Measurements from ENCODE around the gene LZTR1. TPM values are rescaled to one million over a fixed set of nuclear protein-coding genes. Genes with fewer than 3 reads are reported as not detected.

Gene LZTR1
- total and polyA plus RNA-seq, 7 donors: 10.2 to 50.4 (median 31.4) TPM

DNA sequence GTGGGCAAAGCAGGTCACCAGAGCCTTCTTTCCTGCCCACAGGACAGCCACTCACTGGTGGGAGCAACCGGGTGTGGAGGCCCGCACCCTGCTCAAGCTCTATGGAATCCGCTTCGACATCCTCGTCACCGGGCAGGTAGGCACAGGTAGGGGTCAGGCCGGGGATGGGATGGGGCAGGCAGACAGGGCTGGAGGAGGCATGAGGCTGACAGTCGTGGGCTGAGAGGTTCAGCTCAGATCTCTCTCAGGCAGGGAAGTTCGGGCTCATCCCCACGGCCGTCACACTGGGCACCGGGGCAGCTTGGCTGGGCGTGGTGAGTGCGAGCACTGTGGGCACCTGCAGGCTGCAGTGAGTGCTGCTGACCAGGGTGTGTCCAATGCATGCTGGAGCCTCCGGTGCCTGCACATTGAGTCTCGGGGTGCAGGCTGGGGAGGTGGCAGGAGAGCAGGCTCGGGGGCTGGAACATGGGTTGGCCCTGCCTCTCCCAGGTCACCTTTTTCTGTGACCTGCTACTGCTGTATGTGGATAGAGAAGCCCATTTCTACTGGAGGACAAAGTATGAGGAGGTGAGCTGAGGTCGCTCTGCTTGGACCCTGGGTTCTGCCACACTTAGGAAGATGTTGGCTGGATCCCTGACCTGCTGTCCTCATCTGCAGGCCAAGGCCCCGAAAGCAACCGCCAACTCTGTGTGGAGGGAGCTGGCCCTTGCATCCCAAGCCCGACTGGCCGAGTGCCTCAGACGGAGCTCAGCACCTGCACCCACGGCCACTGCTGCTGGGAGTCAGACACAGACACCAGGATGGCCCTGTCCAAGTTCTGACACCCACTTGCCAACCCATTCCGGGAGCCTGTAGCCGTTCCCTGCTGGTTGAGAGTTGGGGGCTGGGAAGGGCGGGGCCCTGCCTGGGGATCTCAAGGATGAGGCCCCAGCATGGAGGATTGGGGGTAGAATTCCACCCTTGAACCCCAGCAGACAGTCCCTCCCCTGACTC is 44.0 kb downstream of the LZTR1 start:
- Histone ChIP-seq H3K27ac (no peak overlapping the region), H3K9me3 (no peaks in the 10 kb centered on the region), H3K4me3 (no peak overlapping the region), H3K27me3 (peaks cover 0 to 22% (median 15%) of the 10 kb centered on the region in 3 donors), H3K36me3 (no peaks in the 10 kb centered on the region), H3K4me1 (peaks cover 0 to 5% (median 0%) of the 10 kb centered on the region in 4 donors)
- WGBS, 2 donors: 78 to 90% methylated on average over 27 of the region's 27 CpGs
- no peak for DNase-seq
- TF ChIP-seq EP300 (IDR thresholded peaks at IDR 0.05) (no peak), POLR2AphosphoS5 (IDR thresholded peaks at IDR 0.05) (no peak), POLR2A (IDR thresholded peaks at IDR 0.05) (no peak)
- TF ChIP-seq, protein P1, sequence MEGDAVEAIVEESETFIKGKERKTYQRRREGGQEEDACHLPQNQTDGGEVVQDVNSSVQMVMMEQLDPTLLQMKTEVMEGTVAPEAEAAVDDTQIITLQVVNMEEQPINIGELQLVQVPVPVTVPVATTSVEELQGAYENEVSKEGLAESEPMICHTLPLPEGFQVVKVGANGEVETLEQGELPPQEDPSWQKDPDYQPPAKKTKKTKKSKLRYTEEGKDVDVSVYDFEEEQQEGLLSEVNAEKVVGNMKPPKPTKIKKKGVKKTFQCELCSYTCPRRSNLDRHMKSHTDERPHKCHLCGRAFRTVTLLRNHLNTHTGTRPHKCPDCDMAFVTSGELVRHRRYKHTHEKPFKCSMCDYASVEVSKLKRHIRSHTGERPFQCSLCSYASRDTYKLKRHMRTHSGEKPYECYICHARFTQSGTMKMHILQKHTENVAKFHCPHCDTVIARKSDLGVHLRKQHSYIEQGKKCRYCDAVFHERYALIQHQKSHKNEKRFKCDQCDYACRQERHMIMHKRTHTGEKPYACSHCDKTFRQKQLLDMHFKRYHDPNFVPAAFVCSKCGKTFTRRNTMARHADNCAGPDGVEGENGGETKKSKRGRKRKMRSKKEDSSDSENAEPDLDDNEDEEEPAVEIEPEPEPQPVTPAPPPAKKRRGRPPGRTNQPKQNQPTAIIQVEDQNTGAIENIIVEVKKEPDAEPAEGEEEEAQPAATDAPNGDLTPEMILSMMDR (IDR thresholded peaks at IDR 0.05): no peak
- intact Hi-C loops (cut with DNase I): no loop called here

DNA sequence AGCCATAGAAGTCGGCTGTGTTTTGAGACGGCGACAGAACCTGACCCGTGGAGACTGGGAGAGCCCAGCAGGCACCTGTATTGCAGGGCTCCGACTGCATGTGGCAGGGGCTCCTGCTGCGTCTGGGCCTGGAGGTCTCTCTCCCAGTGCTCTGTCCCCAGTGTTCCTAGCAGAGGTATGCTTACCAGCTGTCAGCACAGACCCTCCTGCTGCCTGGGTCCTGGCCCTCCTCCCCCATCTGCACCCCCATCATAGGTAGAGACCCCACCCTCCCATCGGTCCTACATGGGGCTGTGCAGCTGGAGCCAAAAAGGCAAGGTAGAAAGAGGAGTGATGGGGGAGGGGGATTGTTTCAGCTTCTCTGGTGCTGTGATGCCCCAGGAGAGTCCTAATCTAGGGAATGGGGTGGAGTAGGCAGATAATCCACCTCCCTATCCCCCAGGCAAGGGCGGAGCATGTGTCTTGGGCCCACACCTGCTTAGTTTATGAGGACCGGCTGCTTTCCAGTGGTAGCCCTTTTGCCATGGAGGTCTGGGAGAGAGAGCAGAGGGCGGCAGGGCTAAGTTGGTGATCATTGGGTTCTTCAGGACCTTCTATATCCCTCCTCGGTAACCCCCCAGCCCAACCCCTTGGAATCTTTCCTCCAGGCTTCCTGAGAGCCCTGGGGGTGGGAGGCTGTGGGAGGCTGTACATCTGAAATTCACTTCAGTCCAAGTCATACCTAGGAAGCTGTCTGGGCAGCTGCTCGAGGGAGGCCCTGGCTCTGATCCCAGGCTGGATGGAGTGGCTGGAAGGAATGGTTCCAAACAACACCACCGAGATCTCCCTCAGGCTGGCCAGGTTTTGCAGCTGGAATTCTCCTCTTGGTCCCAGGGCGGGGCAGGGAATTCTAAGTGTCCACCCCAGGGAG is 44.9 kb downstream of the LZTR1 start:
- WGBS, 2 donors: 74 to 79% methylated on average over 14 of the region's 14 CpGs
- no peak for DNase-seq
- TF ChIP-seq POLR2A (IDR thresholded peaks at IDR 0.05) (no peak), POLR2AphosphoS5 (IDR thresholded peaks at IDR 0.05) (no peak), EP300 (IDR thresholded peaks at IDR 0.05) (no peak)
- TF ChIP-seq, protein P1 (IDR thresholded peaks at IDR 0.05): no peak
- Histone ChIP-seq H3K27ac (no peak overlapping the region), H3K27me3 (peaks cover 4 to 31% (median 25%) of the 10 kb centered on the region in 3 donors), H3K4me3 (no peak overlapping the region), H3K36me3 (no peaks in the 10 kb centered on the region), H3K4me1 (peaks cover 0 to 11% (median 5%) of the 10 kb centered on the region in 4 donors), H3K9me3 (no peaks in the 10 kb centered on the region)
- intact Hi-C loops (cut with DNase I): no loop called here

DNA sequence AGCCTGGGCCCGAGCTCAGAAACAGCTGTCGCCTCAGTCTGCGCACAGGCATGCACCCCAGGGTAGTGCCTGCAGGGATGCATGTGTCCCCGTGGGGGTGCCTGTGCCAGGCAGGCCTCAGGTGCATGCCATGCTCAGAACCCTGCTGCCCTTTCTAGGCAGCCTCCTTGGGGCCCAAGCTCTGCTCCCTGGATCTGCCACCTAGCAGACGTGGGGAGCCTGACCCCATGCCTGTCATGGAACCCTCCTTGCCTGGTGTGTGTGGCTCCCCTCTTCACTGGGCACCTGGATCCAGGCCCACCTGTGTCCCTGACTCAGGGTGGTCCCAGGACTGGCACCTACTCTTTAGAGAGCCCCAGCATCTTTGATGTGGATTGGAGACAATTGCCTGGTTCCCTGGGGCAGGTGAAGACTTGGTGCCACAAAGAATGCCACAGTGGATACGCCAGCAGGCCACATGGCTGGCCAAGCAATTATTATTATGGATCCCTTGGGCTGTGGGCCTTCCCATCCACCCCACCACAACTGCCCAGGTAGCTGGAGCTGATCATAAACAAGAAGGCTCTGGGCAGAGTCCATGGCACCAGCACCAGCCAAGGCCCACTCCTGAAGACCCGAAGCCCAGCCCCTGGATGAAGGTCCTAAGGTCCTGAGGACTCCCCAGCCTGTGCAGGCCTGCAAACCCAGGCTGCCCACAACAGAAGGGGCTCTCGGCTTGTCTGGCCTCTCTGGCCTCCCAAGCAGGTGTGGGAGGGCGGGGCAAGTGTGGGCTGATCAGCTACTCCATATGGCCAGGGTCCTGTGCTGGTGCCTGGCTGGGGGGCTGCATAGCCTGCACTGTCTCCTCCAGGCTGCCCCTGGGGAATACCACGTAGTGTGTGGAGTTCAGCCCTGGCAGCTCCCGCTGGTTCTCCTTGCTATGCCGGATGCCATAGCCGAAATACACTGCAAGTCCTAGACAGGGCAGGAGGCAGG is 46.5 kb downstream of the LZTR1 start:
- WGBS, 2 donors: 91 to 92% methylated on average over 13 of the region's 13 CpGs
- TF ChIP-seq POLR2A (IDR thresholded peaks at IDR 0.05): no peak
- TF ChIP-seq, protein P1 (IDR thresholded peaks at IDR 0.05): no peak
- TF ChIP-seq EP300 (IDR thresholded peaks at IDR 0.05): no peak
- no peak for TF ChIP-seq POLR2AphosphoS5 (IDR thresholded peaks at IDR 0.05)
- Histone ChIP-seq H3K27me3 (peaks cover 4 to 41% (median 31%) of the 10 kb centered on the region in 3 donors), H3K27ac (no peak overlapping the region), H3K4me3 (no peak overlapping the region), H3K9me3 (no peaks in the 10 kb centered on the region), H3K36me3 (no peaks in the 10 kb centered on the region), H3K4me1 (peaks cover 0 to 20% (median 10%) of the 10 kb centered on the region in 4 donors)
- intact Hi-C loops (cut with DNase I): no loop called here
- DNase-seq: no peak

DNA sequence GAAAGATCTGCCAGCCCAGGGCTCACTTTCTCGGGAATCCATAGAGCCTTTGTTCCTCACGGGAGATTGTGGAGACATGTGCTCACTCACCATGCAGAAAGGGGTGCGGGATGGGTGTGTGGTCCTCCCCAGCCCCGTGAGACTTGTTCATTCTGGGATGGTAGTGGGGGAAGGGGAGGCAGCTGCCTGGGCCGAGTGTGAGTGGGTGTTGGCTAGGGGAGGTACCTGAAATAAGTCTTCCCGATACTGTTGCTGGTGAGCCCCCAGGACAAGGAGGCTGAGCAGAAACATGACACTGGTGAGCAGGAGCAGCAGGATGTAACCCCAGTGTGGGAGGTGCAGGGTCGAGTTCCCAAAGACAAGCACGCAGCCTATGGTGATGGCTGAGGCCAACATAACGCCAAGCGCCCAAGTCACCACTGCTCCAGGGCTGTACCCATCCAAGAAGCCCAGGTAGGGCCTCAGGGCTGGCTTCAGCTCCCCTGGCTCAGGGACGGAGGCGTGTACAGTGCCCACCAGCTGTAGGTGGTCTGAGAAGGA is 47.5 kb downstream of the LZTR1 start:
- H3K9me3 ChIP-seq: no peaks in the 10 kb centered on the region
- TF ChIP-seq EP300 (IDR thresholded peaks at IDR 0.05) (no peak), POLR2AphosphoS5 (IDR thresholded peaks at IDR 0.05) (no peak), POLR2A (IDR thresholded peaks at IDR 0.05) (no peak)
- TF ChIP-seq, protein P1 (IDR thresholded peaks at IDR 0.05): no peak
- DNase-seq: no peak
- H3K4me3 ChIP-seq: no peak overlapping the region
- no peak overlapping the region for H3K27ac ChIP-seq
- peaks cover 0 to 20% (median 10%) of the 10 kb centered on the region in 4 donors for H3K4me1 ChIP-seq
- WGBS, 2 donors: 79 to 81% methylated on average over 12 of the region's 12 CpGs
- no peaks in the 10 kb centered on the region for H3K36me3 ChIP-seq
- peaks cover 4 to 41% (median 31%) of the 10 kb centered on the region in 3 donors for H3K27me3 ChIP-seq
- intact Hi-C loops (cut with DNase I): no loop called here

Measured in sigmoid colon (tissue), 7 donors.